Stomach (tissue), 4 donors: ENCODE measurements around the gene PUS10.

Experiments
- CTCF ChIP-seq, 7 experiments: fragments of 450-650 bp in 4 of 7; fragments of 200-600 bp in 3 of 7; sonication (generic) in 3 of 7; IDR thresholded peaks; one replicate each; pipeline ENCODE4 v1.5.1; 2016 to 2019; ENCODE audit warnings: antibody characterized with exemption in 7 of 7, control low read depth in 2 of 7, mild to moderate bottlenecking in 1 of 7
- EP300 ChIP-seq: sonication (generic); formaldehyde crosslinking; IDR thresholded peaks from one replicate; pipeline ENCODE4 v1.6.1; 2017; ENCODE audit warnings: antibody characterized with exemption
- POLR2A ChIP-seq, 4 donors: fragments of 450-650 bp; IDR thresholded peaks; one replicate each; pipeline ENCODE4 v1.6.1; 2016; ENCODE audit warnings: antibody characterized with exemption in 4 of 4, control low read depth in 2 of 4, mild to moderate bottlenecking in 1 of 4, moderate library complexity in 1 of 4
- POLR2AphosphoS5 ChIP-seq, 3 donors: sonication (generic); formaldehyde crosslinking; IDR thresholded peaks; one replicate each; pipeline ENCODE4 v1.6.1; 2016; ENCODE audit warnings: antibody characterized with exemption in 3 of 3

- TF ChIP-seq EP300: no peak
- TF ChIP-seq CTCF (IDR thresholded peaks at IDR 0.05): no peak
- TF ChIP-seq POLR2AphosphoS5 (IDR thresholded peaks at IDR 0.05): no peak
- no peak for TF ChIP-seq POLR2A (IDR thresholded peaks at IDR 0.05)
Measured at GRCh38 chr2:60979231-60979630, 38.8 kb downstream of the PUS10 start.
